Heart left ventricle (tissue), 16 donors: Measurements from ENCODE around the gene RAD51B. TPM values are rescaled to one million over a fixed set of nuclear protein-coding genes. Genes with fewer than 3 reads are reported as not detected.

ENCODE experiments used
- ATAC-seq, 4 donors: fragments of 200-7000 bp; cut with Tn5 transposase; one replicate each; pipeline ENCODE4 v1.9.1; 2020 to 2022; ENCODE audit warnings: moderate library complexity in 4 of 4, mild to moderate bottlenecking in 3 of 4, moderate number of reproducible peaks in 1 of 4
- DNase-seq, 5 donors: peaks; one replicate each; pipeline ENCODE4 v3.0.0-alpha.2; 2020
- H3K27ac ChIP-seq, 12 donors: fragments of 200-600 bp; sonication (generic) in 4 of 12; one replicate each; pipeline versions ENCODE4 v1.5.0 to v1.8.0; 2016 to 2022; ENCODE audit warnings: mild to moderate bottlenecking in 2 of 12
- H3K27me3 ChIP-seq, 9 donors: fragments of 200-600 bp; sonication (generic) in 2 of 9; one replicate each; pipeline versions ENCODE4 v1.5.1 to v1.8.0; 2016 to 2022; ENCODE audit warnings: mild to moderate bottlenecking in 3 of 9
- H3K36me3 ChIP-seq, 9 donors: fragments of 200-600 bp; sonication (generic) in 2 of 9; one replicate each; pipeline versions ENCODE4 v1.5.0 to v1.8.0; 2018 to 2022; ENCODE audit warnings: mild to moderate bottlenecking in 2 of 9
- H3K4me1 ChIP-seq, 12 donors: fragments of 200-600 bp; sonication (generic) in 4 of 12; one replicate each; pipeline versions ENCODE4 v1.5.0 to v1.8.0; 2016 to 2022; ENCODE audit warnings: mild to moderate bottlenecking in 3 of 12
- H3K4me3 ChIP-seq, 12 donors: fragments of 200-600 bp; sonication (generic) in 4 of 12; one replicate each; pipeline versions ENCODE4 v1.5.0 to v1.8.0; 2017 to 2022; ENCODE audit warnings: mild to moderate bottlenecking in 9 of 12, moderate library complexity in 4 of 12
- H3K9me3 ChIP-seq, 12 donors: fragments of 200-600 bp; sonication (generic) in 4 of 12; one replicate each; pipeline versions ENCODE4 v1.5.0 to v1.8.0; 2016 to 2022; ENCODE audit warnings: mild to moderate bottlenecking in 1 of 12
- CTCF ChIP-seq, 12 donors: fragments of 200-600 bp; sonication (generic) in 4 of 12; IDR thresholded peaks; one replicate each; pipeline versions ENCODE4 v1.5.0 to v1.8.0; 2018 to 2022; ENCODE audit warnings: antibody characterized with exemption in 12 of 12, mild to moderate bottlenecking in 5 of 12
- POLR2A ChIP-seq, 2 donors: fragments of 450-650 bp; IDR thresholded peaks; one replicate each; pipeline ENCODE4 v1.6.1; 2017; ENCODE audit warnings: antibody characterized with exemption in 2 of 2, mild to moderate bottlenecking in 2 of 2, moderate library complexity in 2 of 2
- WGBS, 4 donors: extraction: QIAGEN DNeasy Blood & Tissue Kit in 2 of 4; methylation state at CpG; one replicate each; pipeline versions ENCODE4 v1.1.5 to v1.1.7; 2013 to 2018; 5-methylcytosine and 5-hydroxymethylcytosine counted together
- intact Hi-C, 10 donors: fragments of 100-400 bp; cut with DNase I; formaldehyde crosslinking; loops; one replicate each; pipeline versions ENCODE4 v1.11.1 to v1.14.2; 2022
- polyA plus RNA-seq, 2 donors: library from polyadenylated mRNA; stranded (reverse); fragments of 200-250 nt; gene quantifications; one replicate each; pipeline ENCODE4 v1.2.3, GENCODE V29; 2013
- total RNA-seq, 9 donors: library from RNA; depleted of rRNA in 2 of 9; stranded (reverse); fragments of >200 nt in 2 of 9; fragmentation: NEBNext Ultra II Directional in 3 of 9; extraction: Animal tissue kit (Norgen Biotek cat#: 25700) in 3 of 9; gene quantifications; one replicate each; pipeline versions ENCODE4 v1.1.0 to v1.2.4, GENCODE V29; 2016 to 2023
- donor health status: ischemic (EF 13 %, LVEDD 7.1; RV severe dilation, severe dysfunction).
- donor health status: healthy with polysubstance abuse.
- donor health status: DM: no; HTN: yes; CAD: no.
- donor health status: DM: no; HTN: no; CAD: no.
- donor health status: ischemic (EF 25% LVEDD 6.9; RV normal size, moderate dysfunction).
- donor health status: ischemic (EF 25% LVEDD 5.7; RV mildly dilated, moderate dysfunction).
- donor health status: healthy.
- donor health status: DM: yes; HTN: yes; CAD: no.
- donor health status: ischemic (EF 35%, LVEDD 5.7; RV mildly dilated, moderate dysfunction).
- donor health status: nonischemic (EF 11% LVEDD 7.7; RV severe dilation, severe dysfunction).
- donor health status: DM: yes; HTN: yes; CAD: no.
- donor health status: PGD.
- donor health status: ischemic (EF 29% LVEDD 5.4; RV normal size, mild dysfunction).
- donor health status: nonischemic (EF 23%, LVEDD 6.1; RV moderate dilation, normal function).

RAD51B gene
- total and polyA plus RNA-seq, 11 donors = 1.3 to 11.3 (median 3.2) TPM

- Histone ChIP-seq H3K4me1 (peaks cover 0 to 90% (median 57%) of the 10 kb centered on the region in 12 donors), H3K4me3 (no peak overlapping the region), H3K27ac (peak overlapping the region in 3 of 12 donors; percentile 35 to 73 (median 37)), H3K27me3 (no peaks in the 10 kb centered on the region), H3K36me3 (no peaks in the 10 kb centered on the region), H3K9me3 (no peaks in the 10 kb centered on the region)
- DNase-seq (peak in 2 of 5 donors; percentile 43 to 61), ATAC-seq (peak in 3 of 4 donors; percentile 9 to 57 (median 27))
- WGBS, 4 donors = 88 to 98% (median 93%) methylated on average over 12 of the region's 12 CpGs
- no peak for TF ChIP-seq POLR2A (IDR thresholded peaks at IDR 0.05)
- no peak for TF ChIP-seq CTCF (IDR thresholded peaks at IDR 0.05)
- intact Hi-C loops = loop anchor here in 7 of 10 donors (5.0 kb wide), 5 partner anchors 44 to 486 kb away; no protein-coding TSS in a partner anchor
Measured at GRCh38 chr14:68733086-68733914, 913.7 kb downstream of the RAD51B start.

- ATAC-seq (peak in 1 of 4 donors; percentile 7), DNase-seq (no peak)
- no peaks in the 10 kb centered on the region for H3K36me3 ChIP-seq
- H3K4me1 ChIP-seq = peaks cover 0 to 82% (median 48%) of the 10 kb centered on the region in 12 donors
- no peaks in the 10 kb centered on the region for H3K27me3 ChIP-seq
- H3K9me3 ChIP-seq = no peaks in the 10 kb centered on the region
- no peak overlapping the region for H3K4me3 ChIP-seq
- intact Hi-C loops = loop anchor here in 7 of 10 donors (5.0 kb wide), 5 partner anchors 43 to 487 kb away; no protein-coding TSS in a partner anchor
- TF ChIP-seq POLR2A (IDR thresholded peaks at IDR 0.05) (no peak), CTCF (IDR thresholded peaks at IDR 0.05) (no peak)
- H3K27ac ChIP-seq = peak overlapping the region in 5 of 12 donors; percentile 30 to 79 (median 47)
- 73 to 90% (median 81%) methylated on average over 6 of the region's 6 CpGs for WGBS, 4 donors
Measured at GRCh38 chr14:68734231-68734732, 914.7 kb downstream of the RAD51B start.

- Histone ChIP-seq H3K9me3 (no peaks in the 10 kb centered on the region), H3K36me3 (no peaks in the 10 kb centered on the region), H3K27ac (peak overlapping the region; percentile 38 to 84 (median 68)), H3K4me3 (no peak overlapping the region), H3K4me1 (peaks cover 0 to 66% (median 33%) of the 10 kb centered on the region in 12 donors), H3K27me3 (no peaks in the 10 kb centered on the region)
- ATAC-seq (peak in 1 of 4 donors; percentile 23), DNase-seq (no peak)
- TF ChIP-seq CTCF (IDR thresholded peaks at IDR 0.05) (no peak), POLR2A (IDR thresholded peaks at IDR 0.05) (no peak)
- WGBS, 4 donors = 46 to 58% (median 50%) methylated on average over 4 of the region's 4 CpGs
- intact Hi-C loops = loop anchor here in 2 of 10 donors (5.0 kb wide), 1 partner anchor 46 kb away; no protein-coding TSS in a partner anchor
Measured at GRCh38 chr14:68735856-68736255, 916.3 kb downstream of the RAD51B start.

GRCh38 chr14:68736471-68736871, 916.9 kb downstream of the RAD51B start:
- Histone ChIP-seq H3K4me3 (no peak overlapping the region), H3K27ac (peak overlapping the region; percentile 38 to 84 (median 68)), H3K4me1 (peaks cover 0 to 60% (median 27%) of the 10 kb centered on the region in 12 donors), H3K27me3 (no peaks in the 10 kb centered on the region), H3K36me3 (no peaks in the 10 kb centered on the region), H3K9me3 (peaks cover 0 to 6% (median 0%) of the 10 kb centered on the region in 12 donors)
- TF ChIP-seq CTCF (IDR thresholded peaks at IDR 0.05) (no peak), POLR2A (IDR thresholded peaks at IDR 0.05) (no peak)
- intact Hi-C loops = loop anchor here in 2 of 10 donors (5.0 kb wide), 1 partner anchor 46 kb away; no protein-coding TSS in a partner anchor
- no peak for DNase-seq
- peak in 3 of 4 donors; percentile 4 to 35 (median 26) for ATAC-seq
- 45 to 58% (median 55%) methylated on average over 7 of the region's 7 CpGs for WGBS, 4 donors
